ENCODE results near the gene HEPN1. TPM values are rescaled to one million over a fixed set of nuclear protein-coding genes. Genes with fewer than 3 reads are reported as not detected.

HEPN1 gene
- total RNA-seq, 1 experiment from 2014 or later: not detected

GRCh38 chr11:124884869-124885479 lies 34.1 kb upstream of the HEPN1 start:
- in situ Hi-C loops (cut with HindIII; ENCODE audit: low pct_unique_long_range_greater_than_20kb, low sequenced_read_pairs): no loop called here
- peaks cover 9% of the 10 kb centered on the region for H3K27me3 ChIP-seq (ENCODE audit: control insufficient read depth, insufficient read depth, low read length)
- POLR2A ChIA-PET: interaction anchor here (0.6 kb wide), 1 partner anchor 491 kb away, joined by 3 read pairs; no protein-coding TSS in a partner anchor
- H3K4me3 ChIP-seq (ENCODE audit: low read depth in 2 of 2, low read length in 2 of 2): no peak overlapping the region
- no peak for TF ChIP-seq CTCF (IDR thresholded peaks at IDR 0.05)
- ATAC-seq (no peak), DNase-seq (ENCODE audit: low read depth, low spot score) (no peak)
- H3K36me3 ChIP-seq (ENCODE audit: control insufficient read depth, insufficient read depth, low read length): no peaks in the 10 kb centered on the region
- CTCF ChIA-PET: no interaction called here
- H3K9me3 ChIP-seq (ENCODE audit: control insufficient read depth, insufficient read depth, low read depth, low read length): no peaks in the 10 kb centered on the region
- intact Hi-C loops (cut with micrococcal nuclease; ENCODE audit: unreplicated experiment): no loop called here
- H3K4me1 ChIP-seq (ENCODE audit: control insufficient read depth, insufficient read depth, low read length): peaks cover 3% of the 10 kb centered on the region; the same call in 1 of the 2 replicates
- no peak overlapping the region for H3K27ac ChIP-seq (ENCODE audit: low read length)
- no TSS peak for BruUV-seq (replicated peaks)

GRCh38 chr11:124886476-124886875 lies 32.6 kb upstream of the HEPN1 start:
- no peak overlapping the region for H3K27ac ChIP-seq (ENCODE audit: low read length)
- ATAC-seq (no peak), DNase-seq (ENCODE audit: low read depth, low spot score) (no peak)
- peaks cover 9% of the 10 kb centered on the region for H3K27me3 ChIP-seq (ENCODE audit: control insufficient read depth, insufficient read depth, low read length)
- H3K4me3 ChIP-seq (ENCODE audit: low read depth in 2 of 2, low read length in 2 of 2): no peak overlapping the region
- H3K4me1 ChIP-seq (ENCODE audit: control insufficient read depth, insufficient read depth, low read length): peaks cover 3% of the 10 kb centered on the region; the same call in 1 of the 2 replicates
- TF ChIP-seq REST (IDR thresholded peaks at IDR 0.05; ENCODE audit: insufficient read depth in 1 of 2, low read depth in 2 of 2, low read length in 1 of 2) (no peak), SIN3A (IDR thresholded peaks at IDR 0.05; ENCODE audit: borderline replicate concordance, insufficient read depth, low read depth, low read length) (no peak)
- ChIA-PET POLR2A (no interaction called here), CTCF (interaction anchor here (0.5 to 1.5 kb wide), 2 partner anchors 10 to 11 kb away, joined by 4 to 5 read pairs; no protein-coding TSS in a partner anchor)
- H3K9me3 ChIP-seq (ENCODE audit: control insufficient read depth, insufficient read depth, low read depth, low read length): no peaks in the 10 kb centered on the region
- BruUV-seq (replicated peaks): no TSS peak
- H3K36me3 ChIP-seq (ENCODE audit: control insufficient read depth, insufficient read depth, low read length): no peaks in the 10 kb centered on the region
- intact Hi-C loops (cut with micrococcal nuclease; ENCODE audit: unreplicated experiment): no loop called here
- in situ Hi-C loops (cut with HindIII; ENCODE audit: low pct_unique_long_range_greater_than_20kb, low sequenced_read_pairs): no loop called here

GRCh38 chr11:124886978-124887666 lies 31.9 kb upstream of the HEPN1 start:
- BruUV-seq (replicated peaks): no TSS peak
- Histone ChIP-seq H3K4me3 (ENCODE audit: low read depth in 2 of 2, low read length in 2 of 2) (no peak overlapping the region), H3K4me1 (ENCODE audit: control insufficient read depth, insufficient read depth, low read length) (peaks cover 3% of the 10 kb centered on the region; the same call in 1 of the 2 replicates), H3K27me3 (ENCODE audit: control insufficient read depth, insufficient read depth, low read length) (peaks cover 9% of the 10 kb centered on the region), H3K27ac (ENCODE audit: low read length) (no peak overlapping the region), H3K36me3 (ENCODE audit: control insufficient read depth, insufficient read depth, low read length) (no peaks in the 10 kb centered on the region), H3K9me3 (ENCODE audit: control insufficient read depth, insufficient read depth, low read depth, low read length) (no peaks in the 10 kb centered on the region)
- CTCF ChIA-PET: interaction anchor here (0.5 to 1.5 kb wide), 2 partner anchors 11 to 12 kb away, joined by 4 to 5 read pairs; no protein-coding TSS in a partner anchor
- POLR2A ChIA-PET: no interaction called here
- no peak for ATAC-seq
- DNase-seq (ENCODE audit: low read depth, low spot score): no peak
- intact Hi-C loops (cut with micrococcal nuclease; ENCODE audit: unreplicated experiment): no loop called here
- in situ Hi-C loops (cut with HindIII; ENCODE audit: low pct_unique_long_range_greater_than_20kb, low sequenced_read_pairs): no loop called here
- TF ChIP-seq CTCF (IDR thresholded peaks at IDR 0.05): no peak
- TF ChIP-seq POLR2AphosphoS5 (IDR thresholded peaks at IDR 0.05; ENCODE audit: low read depth, low read length): no peak
- TF ChIP-seq SIN3A (IDR thresholded peaks at IDR 0.05; ENCODE audit: borderline replicate concordance, insufficient read depth, low read depth, low read length): no peak
- no peak for TF ChIP-seq TCF7L2 (IDR thresholded peaks at IDR 0.05; ENCODE audit: low read depth, low read length)
- TF ChIP-seq REST (IDR thresholded peaks at IDR 0.05; ENCODE audit: insufficient read depth in 1 of 2, low read depth in 2 of 2, low read length in 1 of 2): no peak
